ENCODE data around the gene HBS1L.

- TF ChIP-seq GATA2 (IDR thresholded peaks at IDR 0.05; ENCODE audit: low read depth, low read length) (no peak), GATA3 (IDR thresholded peaks at IDR 0.05; ENCODE audit: low read depth, low read length) (no peak)
Measured at GRCh38 chr6:134948691-134949090, 105.9 kb downstream of the HBS1L start.
